GM13976 (cell line): ENCODE results near the gene GTPBP1.

Experiments
- DNase-seq: peaks from one replicate; pipeline ENCODE4 v3.0.0; 2012; ENCODE audit warnings: low spot score
- CTCF ChIP-seq: IDR thresholded peaks from 2 replicates; pipeline ENCODE4 v1.5.1; 2012; ENCODE audit warnings: borderline replicate concordance, mild to moderate bottlenecking; ENCODE audit not compliant: insufficient read depth; ENCODE audit errors: extremely low read depth, missing control alignments, control extremely low read depth
- in situ Hi-C: fragments of 300-500 bp; cut with MboI; formaldehyde crosslinking; loops from one replicate; pipeline ENCODE4 v1.12.0; 2022; ENCODE audit warnings: low sequenced_read_pairs, mixed read lengths, inconsistent platforms; ENCODE audit not compliant: unreplicated experiment

GTPBP1 gene

GRCh38 chr22:38715852-38716251, 10.1 kb downstream of the GTPBP1 start:
- DNase-seq, result no peak
- no peak for TF ChIP-seq CTCF
- in situ Hi-C loops, result no loop called here

GRCh38 chr22:38716271-38716670, 10.5 kb downstream of the GTPBP1 start:
- no peak for TF ChIP-seq CTCF
- no peak for DNase-seq
- in situ Hi-C loops, result no loop called here

- TF ChIP-seq CTCF, result no peak
- DNase-seq, result no peak
- in situ Hi-C loops, result no loop called here
Measured at GRCh38 chr22:38716826-38717225, 11.1 kb downstream of the GTPBP1 start.

- no peak for TF ChIP-seq CTCF
- in situ Hi-C loops, result no loop called here
Measured at GRCh38 chr22:38717244-38717643, 11.5 kb downstream of the GTPBP1 start.

GRCh38 chr22:38718414-38718813, 12.7 kb downstream of the GTPBP1 start:
- TF ChIP-seq CTCF, result no peak
- in situ Hi-C loops, result no loop called here
- DNase-seq, result no peak

More at GRCh38 chr22:38717244-38717643, 11.5 kb downstream of the GTPBP1 start:
- DNase-seq, result no peak

GRCh38 chr22:38719196-38719595, 13.5 kb downstream of the GTPBP1 start:
- TF ChIP-seq CTCF, result no peak
- in situ Hi-C loops, result no loop called here
- no peak for DNase-seq

GRCh38 chr22:38720350-38720749, 14.6 kb downstream of the GTPBP1 start:
- TF ChIP-seq CTCF, result no peak
- in situ Hi-C loops, result no loop called here
- DNase-seq, result no peak
